ENCODE results near the gene PHF20.

DNA sequence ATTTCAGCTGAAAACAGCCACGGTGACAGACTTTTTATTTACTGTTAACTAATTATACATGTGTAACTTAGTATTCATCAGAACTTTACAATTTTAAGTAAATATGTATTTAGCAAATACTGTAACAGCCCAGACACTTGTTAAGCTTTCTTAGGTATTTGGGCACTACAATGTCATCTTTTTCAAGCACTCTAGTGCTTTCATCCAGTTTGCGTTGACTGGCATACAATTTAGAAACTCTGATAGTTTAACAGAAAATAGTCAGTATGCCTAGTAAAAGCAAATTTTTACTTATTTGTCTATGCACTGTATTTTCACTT lies 40.4 kb upstream of the PHF20 start:
- TF ChIP-seq CTCF (IDR thresholded peaks at IDR 0.05; ENCODE audit: extremely low read depth in 1 of 2, insufficient read depth in 1 of 2, low read depth in 1 of 2, low read length in 2 of 2) = no peak
- TF ChIP-seq, protein P1, sequence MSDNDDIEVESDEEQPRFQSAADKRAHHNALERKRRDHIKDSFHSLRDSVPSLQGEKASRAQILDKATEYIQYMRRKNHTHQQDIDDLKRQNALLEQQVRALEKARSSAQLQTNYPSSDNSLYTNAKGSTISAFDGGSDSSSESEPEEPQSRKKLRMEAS (IDR thresholded peaks at IDR 0.05; ENCODE audit: insufficient read depth, insufficient read length) = no peak
- TF ChIP-seq FOS (IDR thresholded peaks at IDR 0.05; ENCODE audit: borderline replicate concordance, insufficient read depth, low read length) = no peak
- TF ChIP-seq POLR2AphosphoS5 (IDR thresholded peaks at IDR 0.05; ENCODE audit: insufficient read depth, low read depth, low read length) = no peak
- no peak for TF ChIP-seq MYC (IDR thresholded peaks at IDR 0.05; ENCODE audit: low read depth, low read length)
- TF ChIP-seq EZH2 (IDR thresholded peaks at IDR 0.05; ENCODE audit: borderline replicate concordance, low read depth, low read length, severe bottlenecking) = no peak
- TF ChIP-seq POLR2A (IDR thresholded peaks at IDR 0.05; ENCODE audit: low read depth, low read length) = no peak
